CD14-positive monocyte (primary cell): Measurements from ENCODE around the gene TINAGL1. TPM values are rescaled to one million over a fixed set of nuclear protein-coding genes. Genes with fewer than 3 reads are reported as not detected.

ENCODE experiments used
- DNase-seq, 3 donors: peaks; one replicate each; pipeline ENCODE4 v3.0.0-alpha.2; 2011 to 2022
- H2AFZ ChIP-seq: 2 replicates; pipeline ENCODE4 v1.6.0; 2012; ENCODE audit warnings: mild to moderate bottlenecking, low read depth, low read length, inconsistent platforms; ENCODE audit not compliant: insufficient read depth, poor library complexity, severe bottlenecking
- H3K27ac ChIP-seq, 2 donors: 1 replicate in 1 of 2; 2 replicates in 1 of 2; pipeline ENCODE4 v1.5.1; 2012 to 2013; ENCODE audit warnings: low read length in 2 of 2, control low read depth in 1 of 2, inconsistent platforms in 1 of 2, low read depth in 1 of 2, mild to moderate bottlenecking in 1 of 2
- H3K27me3 ChIP-seq, 2 donors: one replicate each; pipeline versions ENCODE4 v1.6.0 to v1.6.1; 2011 to 2013; ENCODE audit warnings: low read length in 2 of 2; ENCODE audit not compliant: control insufficient read depth in 2 of 2, insufficient read depth in 2 of 2
- H3K36me3 ChIP-seq, 2 donors: replicated peaks in 1 of 2; 1 replicate in 1 of 2; 2 replicates in 1 of 2; pipeline versions ENCODE4 v1.5.1 to v1.6.1; 2012 to 2013; ENCODE audit warnings: low read length in 2 of 2, control low read depth in 1 of 2, inconsistent platforms in 1 of 2, mild to moderate bottlenecking in 1 of 2; ENCODE audit not compliant: insufficient read depth in 2 of 2, control insufficient read depth in 1 of 2
- H3K4me1 ChIP-seq, 2 donors: 1 replicate in 1 of 2; 2 replicates in 1 of 2; pipeline versions ENCODE4 v1.5.1 to v1.6.1; 2012 to 2013; ENCODE audit warnings: low read length in 2 of 2, control low read depth in 1 of 2, inconsistent platforms in 1 of 2, mild to moderate bottlenecking in 1 of 2, moderate library complexity in 1 of 2; ENCODE audit not compliant: insufficient read depth in 2 of 2, control insufficient read depth in 1 of 2
- H3K4me2 ChIP-seq: replicated peaks from 2 replicates; pipeline ENCODE3; 2012; ENCODE audit warnings: low read length, moderate library complexity, mild to moderate bottlenecking; ENCODE audit not compliant: poor library complexity, severe bottlenecking; ENCODE audit errors: extremely low read depth
- H3K4me3 ChIP-seq, 3 experiments: fragments of 200-600 bp in 1 of 3; sonication (generic) in 1 of 3; replicated peaks in 1 of 3; 1 replicate in 2 of 3; 2 replicates in 1 of 3; pipeline ENCODE4 v1.5.1; 2011 to 2013; ENCODE audit warnings: low read length in 3 of 3, mild to moderate bottlenecking in 3 of 3, control low read depth in 2 of 3, low read depth in 2 of 3, inconsistent platforms in 1 of 3, moderate library complexity in 1 of 3
- H3K79me2 ChIP-seq: 2 replicates; pipeline ENCODE4 v1.6.0; 2012; ENCODE audit warnings: mild to moderate bottlenecking, control low read depth, inconsistent platforms, low read length, moderate library complexity; ENCODE audit not compliant: insufficient read depth
- H3K9ac ChIP-seq: 2 replicates; pipeline ENCODE4 v1.6.0; 2017; ENCODE audit warnings: low read length, mild to moderate bottlenecking; ENCODE audit not compliant: insufficient read depth, poor library complexity, severe bottlenecking
- H3K9me3 ChIP-seq, 2 donors: replicated peaks in 1 of 2; 1 replicate in 1 of 2; 2 replicates in 1 of 2; pipeline versions ENCODE4 v1.5.1 to v1.6.1; 2012 to 2013; ENCODE audit warnings: low read length in 2 of 2, control low read depth in 1 of 2; ENCODE audit not compliant: control insufficient read depth in 1 of 2, insufficient read depth in 1 of 2
- H4K20me1 ChIP-seq: 2 replicates; pipeline ENCODE4 v1.6.0; 2012; ENCODE audit warnings: mild to moderate bottlenecking, low read length, control low read depth, moderate library complexity; ENCODE audit not compliant: insufficient read depth
- H3K27ac Mint-ChIP-seq, 7 donors: one replicate each; pipeline ENCODE4 v1.8.0; 2020; ENCODE audit warnings: mild to moderate bottlenecking in 7 of 7, mixed read lengths in 7 of 7, moderate library complexity in 6 of 7, inconsistent platforms in 2 of 7
- H3K27me3 Mint-ChIP-seq, 3 donors: one replicate each; pipeline ENCODE4 v1.8.0; 2021 to 2022; ENCODE audit warnings: low read depth in 3 of 3, mild to moderate bottlenecking in 3 of 3, mixed read lengths in 3 of 3, moderate library complexity in 3 of 3, inconsistent platforms in 1 of 3
- H3K36me3 Mint-ChIP-seq, 2 donors: one replicate each; pipeline ENCODE4 v1.8.0; 2020; ENCODE audit warnings: mixed read lengths in 2 of 2, inconsistent platforms in 1 of 2, mild to moderate bottlenecking in 1 of 2
- H3K4me1 Mint-ChIP-seq: one replicate; pipeline ENCODE4 v1.8.0; 2020; ENCODE audit warnings: mild to moderate bottlenecking, mixed read lengths
- H3K4me3 Mint-ChIP-seq, 2 donors: one replicate each; pipeline ENCODE4 v1.8.0; 2020; ENCODE audit warnings: mild to moderate bottlenecking in 2 of 2, mixed read lengths in 2 of 2, moderate library complexity in 1 of 2
- H3K9me3 Mint-ChIP-seq, 7 donors: one replicate each; pipeline ENCODE4 v1.8.0; 2020 to 2022; ENCODE audit warnings: mixed read lengths in 7 of 7, mild to moderate bottlenecking in 6 of 7, moderate library complexity in 6 of 7, inconsistent platforms in 2 of 7
- WGBS: methylation state at CpG from one replicate; pipeline ENCODE4 v1.1.5; 2013; ENCODE audit warnings: missing lambda C conversion rate; ENCODE audit not compliant: insufficient coverage; 5-methylcytosine and 5-hydroxymethylcytosine counted together
- intact Hi-C, 2 donors: fragments of 100-400 bp; cut with micrococcal nuclease; formaldehyde crosslinking; loops; one replicate each; pipeline versions ENCODE4 v1.15.0 to v1.15.1; 2023
- polyA plus RNA-seq, 3 donors: library from polyadenylated mRNA; depleted of rRNA in 1 of 3; unstranded in 2 of 3; stranded (reverse) in 1 of 3; fragments of 300-500 nt in 2 of 3; fragments of >200 nt in 1 of 3; fragmentation: Illumina TruSeq in 2 of 3; gene quantifications; 1 replicate in 2 of 3; 2 replicates in 1 of 3; pipeline ENCODE4 v1.2.3, GENCODE V29; 2012 to 2021
- TF ChIP-seq, protein P1 (sequence below): fragments of 200-600 bp; IDR thresholded peaks from one replicate; pipeline ENCODE4 v1.8.0; 2022; ENCODE audit warnings: antibody characterized with exemption, mild to moderate bottlenecking

TINAGL1 gene
- polyA plus RNA-seq, 3 donors = 0.07 TPM; not detected in 2

DNA sequence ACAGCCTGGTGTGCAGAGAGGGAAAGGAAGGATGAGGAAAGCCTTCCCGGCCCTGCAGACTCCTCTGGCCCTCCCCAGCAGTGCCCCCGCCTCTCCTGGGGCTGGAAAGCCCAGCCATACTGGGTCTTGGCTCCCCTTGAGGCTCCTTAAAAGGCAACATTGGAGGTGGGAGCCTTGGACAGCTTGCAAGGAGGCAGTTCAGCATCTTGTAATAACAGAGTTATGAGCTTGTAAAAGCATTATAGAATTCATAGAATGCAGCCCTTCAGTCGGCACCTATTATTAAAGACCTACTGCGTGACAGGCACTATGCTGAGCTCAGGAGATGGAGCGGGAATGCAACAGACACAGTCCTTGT, 4.2 kb downstream of the TINAGL1 start:
- no peak overlapping the region for H3K4me3 ChIP-seq
- Mint-ChIP-seq H3K27me3 (peaks cover 12 to 21% (median 12%) of the 10 kb centered on the region in 3 donors), H3K4me3 (no peak overlapping the region), H3K4me1 (peaks cover 7% of the 10 kb centered on the region), H3K27ac (no peak overlapping the region), H3K9me3 (no peaks in the 10 kb centered on the region), H3K36me3 (no peaks in the 10 kb centered on the region)
- no peaks in the 10 kb centered on the region for H3K36me3 ChIP-seq
- no peak overlapping the region for H2AFZ ChIP-seq
- no peaks in the 10 kb centered on the region for H4K20me1 ChIP-seq
- H3K4me1 ChIP-seq = peaks cover 5% of the 10 kb centered on the region in 2 donors
- no peak overlapping the region for H3K27ac ChIP-seq
- TF ChIP-seq, protein P1, sequence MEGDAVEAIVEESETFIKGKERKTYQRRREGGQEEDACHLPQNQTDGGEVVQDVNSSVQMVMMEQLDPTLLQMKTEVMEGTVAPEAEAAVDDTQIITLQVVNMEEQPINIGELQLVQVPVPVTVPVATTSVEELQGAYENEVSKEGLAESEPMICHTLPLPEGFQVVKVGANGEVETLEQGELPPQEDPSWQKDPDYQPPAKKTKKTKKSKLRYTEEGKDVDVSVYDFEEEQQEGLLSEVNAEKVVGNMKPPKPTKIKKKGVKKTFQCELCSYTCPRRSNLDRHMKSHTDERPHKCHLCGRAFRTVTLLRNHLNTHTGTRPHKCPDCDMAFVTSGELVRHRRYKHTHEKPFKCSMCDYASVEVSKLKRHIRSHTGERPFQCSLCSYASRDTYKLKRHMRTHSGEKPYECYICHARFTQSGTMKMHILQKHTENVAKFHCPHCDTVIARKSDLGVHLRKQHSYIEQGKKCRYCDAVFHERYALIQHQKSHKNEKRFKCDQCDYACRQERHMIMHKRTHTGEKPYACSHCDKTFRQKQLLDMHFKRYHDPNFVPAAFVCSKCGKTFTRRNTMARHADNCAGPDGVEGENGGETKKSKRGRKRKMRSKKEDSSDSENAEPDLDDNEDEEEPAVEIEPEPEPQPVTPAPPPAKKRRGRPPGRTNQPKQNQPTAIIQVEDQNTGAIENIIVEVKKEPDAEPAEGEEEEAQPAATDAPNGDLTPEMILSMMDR = no peak
- H3K27me3 ChIP-seq = peaks cover 0 to 16% of the 10 kb centered on the region in 2 donors
- no peak overlapping the region for H3K4me2 ChIP-seq
- H3K9ac ChIP-seq = no peak overlapping the region
- H3K9me3 ChIP-seq = no peaks in the 10 kb centered on the region
- DNase-seq = no peak
- intact Hi-C loops = no loop called here
- WGBS = 86% methylated on average over 5 of the region's 5 CpGs
- H3K79me2 ChIP-seq = no peaks in the 10 kb centered on the region

GRCh38 chr1:31580891-31581603, 4.7 kb downstream of the TINAGL1 start:
- H3K4me1 ChIP-seq = peaks cover 5% of the 10 kb centered on the region in 2 donors
- peaks cover 12 to 18% (median 12%) of the 10 kb centered on the region in 3 donors for H3K27me3 Mint-ChIP-seq
- no peaks in the 10 kb centered on the region for H3K79me2 ChIP-seq

More at GRCh38 chr1:31580891-31581603, 4.7 kb downstream of the TINAGL1 start:
- no peak overlapping the region for H3K4me3 ChIP-seq
- intact Hi-C loops = no loop called here
- H3K9me3 ChIP-seq = no peaks in the 10 kb centered on the region
- peaks cover 5% of the 10 kb centered on the region for H3K4me1 Mint-ChIP-seq
- H3K36me3 ChIP-seq = no peaks in the 10 kb centered on the region
- H3K27ac Mint-ChIP-seq = peak overlapping the region in 1 of 7 donors; percentile 3
- no peak overlapping the region for H2AFZ ChIP-seq
- TF ChIP-seq, protein P1 = no peak
- 92% methylated on average over 15 of the region's 15 CpGs for WGBS
- no peak for DNase-seq
- H3K9me3 Mint-ChIP-seq = no peaks in the 10 kb centered on the region
- no peak overlapping the region for H3K4me3 Mint-ChIP-seq
- no peak overlapping the region for H3K27ac ChIP-seq
- H3K4me2 ChIP-seq = no peak overlapping the region
- H3K9ac ChIP-seq = no peak overlapping the region
- peaks cover 0 to 14% of the 10 kb centered on the region in 2 donors for H3K27me3 ChIP-seq
- no peaks in the 10 kb centered on the region for H4K20me1 ChIP-seq
- H3K36me3 Mint-ChIP-seq = no peaks in the 10 kb centered on the region
